Measurements from ENCODE around the gene TGFBR2.
A peak's percentile ranks its signal among the peaks of the same experiment; 100 is the strongest.

The TGFBR2 gene

DNA sequence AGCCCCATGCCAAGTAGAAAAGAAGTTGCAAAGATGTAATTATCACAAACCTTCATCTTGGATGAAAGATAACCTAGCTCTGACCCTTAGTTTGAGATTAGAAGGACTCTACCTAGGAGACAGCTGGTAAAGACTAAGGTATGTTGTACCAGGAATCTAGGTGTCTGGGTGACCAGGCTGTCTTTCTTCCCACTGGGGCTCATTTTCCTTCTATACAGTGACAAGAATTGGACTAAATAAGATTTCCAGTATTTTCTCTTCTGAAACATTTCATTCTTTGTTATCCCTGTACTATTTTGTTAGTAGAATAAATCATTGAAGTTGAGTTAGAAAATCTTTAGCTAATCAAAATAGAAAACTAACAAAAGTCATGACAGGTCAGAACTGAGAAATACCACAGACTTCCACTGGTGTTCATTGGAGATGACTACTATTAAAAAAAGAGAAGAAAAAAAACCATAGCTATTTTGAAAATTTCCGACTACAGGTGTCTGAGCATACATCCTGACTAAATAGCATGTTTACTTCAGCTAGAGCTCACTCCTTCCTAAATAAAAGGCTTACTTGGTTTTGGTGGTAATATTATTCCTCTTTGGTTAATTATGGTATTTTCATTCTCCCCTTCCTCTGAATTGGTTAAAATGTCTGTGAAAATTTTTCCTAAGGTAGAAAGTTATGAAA is 10.1 kb downstream of the TGFBR2 start:
- Histone ChIP-seq H3K4me1 (peaks cover 0 to 95% (median 40%) of the 10 kb centered on the region in 4 donors), H3K9me3 (no peaks in the 10 kb centered on the region), H3K27me3 (no peaks in the 10 kb centered on the region), H3K27ac (peak overlapping the region in 1 of 2 donors; percentile 5), H3K36me3 (no peaks in the 10 kb centered on the region), H3K4me3 (no peak overlapping the region)
- intact Hi-C loops (cut with DNase I; ENCODE audit: low total_unique reads): no loop called here
- DNase-seq: no peak
- no peak for TF ChIP-seq CTCF (IDR thresholded peaks at IDR 0.05)

DNA sequence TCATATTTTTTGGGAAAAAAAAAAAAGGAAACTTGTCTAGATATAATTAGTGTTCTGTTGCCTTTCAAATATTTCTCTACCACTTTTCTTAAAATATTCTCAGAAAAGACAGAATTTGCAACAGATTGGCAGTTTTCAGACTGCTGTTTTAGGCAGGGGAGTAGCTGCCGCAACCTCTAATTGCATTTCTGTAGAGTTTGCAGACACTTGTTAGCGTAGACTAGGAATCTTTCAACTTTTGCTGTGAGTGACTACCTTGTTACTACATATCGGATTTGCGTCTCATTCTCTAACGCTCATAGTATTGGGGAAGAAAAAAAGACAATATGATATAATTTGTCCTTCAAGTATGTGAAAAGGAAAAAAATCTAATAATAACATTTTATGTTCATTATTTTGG is 10.7 kb downstream of the TGFBR2 start:
- Histone ChIP-seq H3K9me3 (no peaks in the 10 kb centered on the region), H3K4me3 (no peak overlapping the region), H3K4me1 (peaks cover 0 to 95% (median 44%) of the 10 kb centered on the region in 4 donors), H3K27me3 (no peaks in the 10 kb centered on the region), H3K27ac (peak overlapping the region in 1 of 2 donors; percentile 11), H3K36me3 (no peaks in the 10 kb centered on the region)
- intact Hi-C loops (cut with DNase I; ENCODE audit: low total_unique reads): no loop called here
- DNase-seq: no peak
- TF ChIP-seq CTCF (IDR thresholded peaks at IDR 0.05): no peak

DNA sequence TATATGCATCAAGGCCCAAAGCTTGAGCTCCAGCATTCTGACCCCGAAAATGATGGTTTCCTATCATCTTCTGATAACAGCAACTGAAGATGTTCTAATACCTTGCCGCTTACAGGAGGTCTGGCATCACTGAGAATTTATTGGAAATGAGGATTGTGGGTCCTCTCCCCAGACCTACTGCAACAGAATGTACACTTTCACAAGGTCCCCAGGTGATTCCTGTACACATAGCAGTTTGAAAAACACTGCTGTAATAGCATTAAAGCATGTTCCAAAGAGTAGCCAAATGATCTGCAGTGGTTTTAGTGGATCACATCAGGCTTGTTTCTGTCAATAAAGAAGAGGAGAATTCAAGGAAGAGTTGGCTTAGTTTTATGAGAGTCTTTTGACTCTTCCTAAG is 11.3 kb downstream of the TGFBR2 start:
- peaks cover 0 to 97% (median 44%) of the 10 kb centered on the region in 4 donors for H3K4me1 ChIP-seq
- no peak for TF ChIP-seq CTCF (IDR thresholded peaks at IDR 0.05)
- DNase-seq: no peak
- intact Hi-C loops (cut with DNase I; ENCODE audit: low total_unique reads): no loop called here
- H3K4me3 ChIP-seq: no peak overlapping the region
- no peaks in the 10 kb centered on the region for H3K27me3 ChIP-seq
- peak overlapping the region in 1 of 2 donors; percentile 11 for H3K27ac ChIP-seq
- no peaks in the 10 kb centered on the region for H3K9me3 ChIP-seq
- H3K36me3 ChIP-seq: no peaks in the 10 kb centered on the region

- DNase-seq: no peak
- intact Hi-C loops (cut with DNase I; ENCODE audit: low total_unique reads): no loop called here
- Histone ChIP-seq H3K36me3 (peaks cover 0 to 3% (median 2%) of the 10 kb centered on the region in 3 donors), H3K9me3 (no peaks in the 10 kb centered on the region), H3K27ac (no peak overlapping the region), H3K4me3 (no peak overlapping the region), H3K4me1 (peaks cover 0 to 97% (median 38%) of the 10 kb centered on the region in 4 donors), H3K27me3 (no peaks in the 10 kb centered on the region)
- TF ChIP-seq CTCF (IDR thresholded peaks at IDR 0.05): no peak
Observed at GRCh38 chr3:30618526-30618925, 12.1 kb downstream of the TGFBR2 start.

- DNase-seq: no peak
- peaks cover 0 to 97% (median 39%) of the 10 kb centered on the region in 4 donors for H3K4me1 ChIP-seq
- no peak overlapping the region for H3K4me3 ChIP-seq
- H3K27me3 ChIP-seq: no peaks in the 10 kb centered on the region
- no peaks in the 10 kb centered on the region for H3K9me3 ChIP-seq
- peaks cover 0 to 10% (median 10%) of the 10 kb centered on the region in 3 donors for H3K36me3 ChIP-seq
- H3K27ac ChIP-seq: no peak overlapping the region
- TF ChIP-seq CTCF (IDR thresholded peaks at IDR 0.05): no peak
- intact Hi-C loops (cut with DNase I; ENCODE audit: low total_unique reads): no loop called here
Observed at GRCh38 chr3:30619318-30619717, 12.9 kb downstream of the TGFBR2 start.
